ENCODE data around the gene PDE8A. TPM values are rescaled to one million over a fixed set of nuclear protein-coding genes. Genes with fewer than 3 reads are reported as not detected.

PDE8A gene
- total and polyA plus RNA-seq, 2 of the 4 experiments (the other 2 are of a cell fraction), result 32.4 to 35.9 TPM

GRCh38 chr15:84960391-84961113, 21.1 kb upstream of the PDE8A start (continued):
- TF ChIP-seq CEBPB (IDR thresholded peaks at IDR 0.05; ENCODE audit: low read depth, low read length), result no peak
- no peak for TF ChIP-seq CHD1 (IDR thresholded peaks at IDR 0.05; ENCODE audit: low read depth, low read length)

- CTCF ChIA-PET, result no interaction called here
- H3K9me1 ChIP-seq (ENCODE audit: insufficient read depth, low read length), result peaks cover 11% of the 10 kb centered on the region
- TF ChIP-seq SMC3 (IDR thresholded peaks at IDR 0.05; ENCODE audit: low read depth, low read length) (no peak), FOS (IDR thresholded peaks at IDR 0.05; ENCODE audit: low read depth, low read length) (peak; percentile 86), POLR2A (IDR thresholded peaks at IDR 0.05; ENCODE audit: low read depth, low read length) (no peak), USF2 (IDR thresholded peaks at IDR 0.05; ENCODE audit: low read depth, low read length) (no peak), MAZ (IDR thresholded peaks at IDR 0.05; ENCODE audit: borderline replicate concordance, low read depth, low read length) (no peak), CHD1 (IDR thresholded peaks at IDR 0.05; ENCODE audit: low read depth, low read length) (no peak), RFX5 (IDR thresholded peaks at IDR 0.05; ENCODE audit: low read depth, low read length) (no peak), ELK1 (IDR thresholded peaks at IDR 0.05; ENCODE audit: borderline replicate concordance, low read depth, low read length) (no peak), MXI1 (IDR thresholded peaks at IDR 0.05; ENCODE audit: borderline replicate concordance, low read depth, low read length) (0 out of 2 replicates have a peak, but pooled peaks have one; percentile 14), MAFK (IDR thresholded peaks at IDR 0.05; ENCODE audit: low read depth, low read length) (no peak), CTCF (conservative IDR thresholded peaks at IDR 0.05; ENCODE audit: low read depth, low read length) (no peak)
Measured at GRCh38 chr15:84961114-84961452, 20.6 kb upstream of the PDE8A start.

More at GRCh38 chr15:84961114-84961452, 20.6 kb upstream of the PDE8A start:
- Histone ChIP-seq H2BK120ac (ENCODE audit: low read depth, low read length) (peak overlapping the region; percentile 67), H2AFZ (replicated peaks; ENCODE audit: low read length, poor library complexity) (peak overlapping the region; percentile 83), H3K9ac (ENCODE audit: low read depth, low read length) (0 out of 2 replicates have a peak overlapping the region, but pooled peaks have one; percentile 7), H2BK15ac (ENCODE audit: low read depth, low read length) (peak overlapping the region; percentile 29; the same call in 1 of the 3 replicates), H2BK20ac (ENCODE audit: low read depth, low read length) (peak overlapping the region; percentile 64; the same call in 1 of the 2 replicates), H4K20me1 (ENCODE audit: insufficient read depth, low read length) (no peaks in the 10 kb centered on the region), H3K4me2 (ENCODE audit: low read depth, low read length) (peak overlapping the region; percentile 9; the same call in 1 of the 2 replicates), H3K9me3 (ENCODE audit: control insufficient read depth, insufficient read depth, low read length) (peaks cover 4% of the 10 kb centered on the region), H2AK5ac (ENCODE audit: low read depth, low read length) (peak overlapping the region; percentile 27; the same call in 1 of the 2 replicates), H3K36me3 (ENCODE audit: control insufficient read depth, insufficient read depth, low read length) (no peaks in the 10 kb centered on the region), H3K18ac (ENCODE audit: low read depth, low read length) (no peak overlapping the region), H2AK9ac (replicated peaks; ENCODE audit: low read depth, low read length, poor library complexity) (no peak overlapping the region), H4K5ac (ENCODE audit: low read depth, low read length) (no peak overlapping the region), H4K8ac (ENCODE audit: low read depth in 2 of 2, low read length in 2 of 2) (peak overlapping the region in 1 of 2 experiments; percentile 66; a peak in 1 of 4 replicates), H3K27me3 (ENCODE audit: control insufficient read depth, insufficient read depth, low read length) (no peaks in the 10 kb centered on the region), H4K91ac (ENCODE audit: insufficient read depth, low read depth, low read length) (0 out of 2 replicates have a peak overlapping the region, but pooled peaks have one; percentile 10), H3K4me1 (ENCODE audit: control insufficient read depth, insufficient read depth, low read length) (peaks cover 6% of the 10 kb centered on the region), H3K14ac (replicated peaks; ENCODE audit: low read depth, low read length) (peak overlapping the region; percentile 73), H2BK5ac (ENCODE audit: low read depth, low read length, poor library complexity, severe bottlenecking) (peak overlapping the region; percentile 15), H3K27ac (ENCODE audit: insufficient read depth, low read length) (0 out of 2 replicates have a peak overlapping the region, but pooled peaks have one; percentile 4), H3K79me1 (ENCODE audit: low read depth in 1 of 2, low read length in 2 of 2) (no peaks in the 10 kb centered on the region), H3K4ac (ENCODE audit: low read depth, low read length) (peak overlapping the region; percentile 65; the same call in 1 of the 2 replicates), H3K4me3 (ENCODE audit: insufficient read depth, low read depth, low read length) (no peak overlapping the region), H3K56ac (ENCODE audit: extremely low read depth, insufficient read depth, low read length) (no peak overlapping the region), H3K23ac (ENCODE audit: low read depth, low read length) (peak overlapping the region; percentile 74; the same call in 1 of the 2 replicates)
- dilution Hi-C loops (cut with HindIII; ENCODE audit: low sequenced_read_pairs, unreplicated experiment) (no loop called here), intact Hi-C loops (cut with micrococcal nuclease) (no loop called here), in situ Hi-C loops (cut with MboI; ENCODE audit: low sequenced_read_pairs) (loop anchor here (25.0 kb wide), 1 partner anchor 326 kb away; no protein-coding TSS in a partner anchor)
- no TSS peak for BruUV-seq (replicated peaks)
- ATAC-seq (ENCODE audit: low read depth), result peak; percentile 92
- POLR2A ChIA-PET (ENCODE audit: unreplicated experiment), result no interaction called here
- peak; percentile 91 for DNase-seq
- WGBS, 2 experiments (ENCODE audit: extremely low coverage in 2 of 2, insufficient read length in 1 of 2), result no CpG with 5 or more reads among the region's 3 CpGs
